Endothelial cell of umbilical vein (primary cell): ENCODE data around the gene PLPPR3. TPM values are rescaled to one million over a fixed set of nuclear protein-coding genes. Genes with fewer than 3 reads are reported as not detected.
A peak's percentile ranks its signal among the peaks of the same experiment; 100 is the strongest.

ENCODE experiments used
- BruUV-seq: library from RNA; stranded (reverse); fragments of 400-500 nt; replicated peaks from 2 replicates; lab custom pipeline; 2021; lab: Mats Ljungman, UMichigan
- CTCF ChIA-PET: fragments of 300-600, 350-600 bp; sonication (Branson Sonifier 250); formaldehyde crosslinking; loops from one replicate; lab custom pipeline; 2021; ENCODE audit warnings: antibody characterized with exemption, inconsistent platforms; lab: Charles Lee
- POLR2A ChIA-PET: fragments of 300-600, 350-600 bp; sonication (Branson Sonifier 250); formaldehyde crosslinking; loops from one replicate; lab custom pipeline; 2021; ENCODE audit warnings: antibody characterized with exemption, inconsistent platforms; lab: Charles Lee
- DNase-seq: peaks from one replicate; pipeline ENCODE4 v3.0.0-alpha.2; 2011; ENCODE audit warnings: low read depth, low spot score
- FAIRE-seq: peaks from 2 replicates; lab custom pipeline; 2011; peaks lifted over from hg19 to GRCh38; lab: Jason Lieb, UNC
- H2AFZ ChIP-seq: 2 replicates; pipeline ENCODE4 v1.6.0; 2012; ENCODE audit warnings: low read depth, low read length, control low read depth, inconsistent platforms
- H3K27ac ChIP-seq: 2 replicates; pipeline ENCODE4 v1.5.1; 2011; ENCODE audit warnings: low read depth, mild to moderate bottlenecking, control low read depth, low read length, moderate library complexity; ENCODE audit not compliant: insufficient read depth
- H3K27me3 ChIP-seq, 2 experiments: 2 replicates each; pipeline versions ENCODE4 v1.6.0 to v1.6.1; 2011; ENCODE audit warnings: low read length in 2 of 2, mixed read lengths in 1 of 2; ENCODE audit not compliant: control insufficient read depth in 2 of 2, insufficient read depth in 2 of 2
- H3K36me3 ChIP-seq, 2 experiments: 2 replicates in 1 of 2; 3 replicates in 1 of 2; pipeline ENCODE4 v1.5.1; 2011; ENCODE audit warnings: low read length in 2 of 2, mild to moderate bottlenecking in 1 of 2, moderate library complexity in 1 of 2; ENCODE audit not compliant: control insufficient read depth in 2 of 2, insufficient read depth in 2 of 2; ENCODE audit errors: extremely low read depth in 1 of 2
- H3K4me1 ChIP-seq: 3 replicates; pipeline ENCODE4 v1.5.1; 2011; ENCODE audit warnings: mild to moderate bottlenecking, low read length; ENCODE audit not compliant: control insufficient read depth, insufficient read depth; ENCODE audit errors: extremely low read depth
- H3K4me2 ChIP-seq: 2 replicates; pipeline ENCODE4 v1.6.1; 2011; ENCODE audit warnings: low read length, control low read depth, mixed read lengths; ENCODE audit not compliant: insufficient read depth
- H3K4me3 ChIP-seq, 3 experiments: fragments of 200-600 bp in 1 of 3; sonication (generic), shearing (Covaris generic) in 1 of 3; replicated peaks in 1 of 3; 2 replicates each; pipeline ENCODE4 v1.5.1; 2011 to 2016; ENCODE audit warnings: control low read depth in 3 of 3, low read length in 3 of 3, mild to moderate bottlenecking in 2 of 3, inconsistent platforms in 1 of 3, low read depth in 1 of 3, moderate library complexity in 1 of 3; ENCODE audit not compliant: insufficient read depth in 1 of 3
- H3K79me2 ChIP-seq: 2 replicates; pipeline ENCODE4 v1.6.0; 2012; ENCODE audit warnings: low read length, inconsistent platforms; ENCODE audit not compliant: control insufficient read depth, insufficient read depth
- H3K9ac ChIP-seq: replicated peaks from 2 replicates; pipeline ENCODE3; 2011; ENCODE audit warnings: low read length, control low read depth; ENCODE audit not compliant: insufficient read depth; ENCODE audit errors: extremely low read depth
- H3K9me1 ChIP-seq: replicated peaks from 3 replicates; pipeline ENCODE4 v1.6.0; 2011; ENCODE audit warnings: mild to moderate bottlenecking, low read length; ENCODE audit not compliant: control insufficient read depth, insufficient read depth; ENCODE audit errors: extremely low read depth
- H3K9me3 ChIP-seq: replicated peaks from 2 replicates; pipeline ENCODE4 v1.5.1; 2012; ENCODE audit warnings: low read length, inconsistent platforms; ENCODE audit not compliant: control insufficient read depth, insufficient read depth
- H4K20me1 ChIP-seq: replicated peaks from 2 replicates; pipeline ENCODE3; 2011; ENCODE audit warnings: mild to moderate bottlenecking, low read length; ENCODE audit not compliant: control insufficient read depth, insufficient read depth; ENCODE audit errors: extremely low read depth
- CTCF ChIP-seq, 2 donors: IDR thresholded peaks; 1 replicate in 1 of 2; 2 replicates in 1 of 2; pipeline ENCODE4 v1.5.1; 2011; ENCODE audit warnings: low read length in 2 of 2, mild to moderate bottlenecking in 2 of 2, moderate library complexity in 2 of 2, control low read depth in 1 of 2, inconsistent platforms in 1 of 2, low read depth in 1 of 2; ENCODE audit not compliant: insufficient read depth in 1 of 2; ENCODE audit errors: extremely low read depth in 1 of 2
- GATA2 ChIP-seq: IDR thresholded peaks from 2 replicates; pipeline ENCODE4 v1.7.0; 2011; ENCODE audit warnings: low read depth, mild to moderate bottlenecking, moderate library complexity, mixed read lengths, low read length; ENCODE audit not compliant: insufficient read length, insufficient read depth
- POLR2AphosphoS5 ChIP-seq: IDR thresholded peaks from 2 replicates; pipeline ENCODE4 v1.6.1; 2012; ENCODE audit warnings: low read depth, mild to moderate bottlenecking, control low read depth, low read length, moderate library complexity; ENCODE audit not compliant: insufficient read depth
- dilution Hi-C: fragments of 300-500 bp; cut with MboI; formaldehyde crosslinking; loops from one replicate; pipeline ENCODE4 v1.15.0; 2019; ENCODE audit warnings: low sequenced_read_pairs; ENCODE audit not compliant: extremely low pct_ligation_motif_present
- intact Hi-C: fragments of 100-400 bp; cut with micrococcal nuclease; formaldehyde crosslinking; loops from one replicate; pipeline ENCODE4 v1.10.0; 2022
- polyA plus RNA-seq, 4 experiments: library from polyadenylated mRNA; depleted of rRNA in 3 of 4; stranded (reverse) in 3 of 4; unstranded in 1 of 4; fragments of >200 nt; gene quantifications; 2 replicates each; pipeline versions ENCODE4 v1.2.1 to v1.2.3, GENCODE V29; 2011 to 2012; ENCODE audit warnings: missing spikeins in 1 of 4
- total RNA-seq: library from RNA; stranded (reverse); gene quantifications from 2 replicates; pipeline ENCODE4 v1.2.3, GENCODE V29; 2021

Gene PLPPR3
- total and polyA plus RNA-seq, 2 donors (not counting 3 experiments of a cell fraction or from before 2014, with no cell fraction given), result 1.1 to 1.2 TPM

- Histone ChIP-seq H3K9ac (peak overlapping the region; percentile 56), H3K9me3 (no peaks in the 10 kb centered on the region), H3K79me2 (peaks cover 77% of the 10 kb centered on the region), H3K27me3 (no peaks in the 10 kb centered on the region), H3K27ac (no peak overlapping the region), H2AFZ (no peak overlapping the region), H3K36me3 (peaks cover 38 to 40% of the 10 kb centered on the region in 2 experiments), H3K4me2 (peak overlapping the region; percentile 86), H3K4me3 (peak overlapping the region in 2 of 3 experiments; percentile 12 to 28), H4K20me1 (no peaks in the 10 kb centered on the region), H3K9me1 (no peaks in the 10 kb centered on the region), H3K4me1 (peaks cover 38% of the 10 kb centered on the region)
- TF ChIP-seq GATA2 (peak; percentile 28), POLR2AphosphoS5 (no peak), CTCF (IDR thresholded peaks at IDR 0.05; ENCODE audit: extremely low read depth in 1 of 2, insufficient read depth in 1 of 2, low read depth in 1 of 2, low read length in 2 of 2) (no peak)
- ChIA-PET POLR2A (interaction anchor here (0.6 kb wide), 1 partner anchor 59 kb away, joined by 3 read pairs; no protein-coding TSS in a partner anchor), CTCF (interaction anchor here (0.8 to 5.5 kb wide), 4 partner anchors 12 to 66 kb away, joined by 3 to 32 read pairs (median 4); no protein-coding TSS in a partner anchor)
- FAIRE-seq, result no peak
- peak; percentile 23 for DNase-seq
- intact Hi-C loops (no loop called here), dilution Hi-C loops (no loop called here)
- BruUV-seq, result no TSS peak
These were observed 21.3 kb downstream of the PLPPR3 start for GRCh38 chr19:800360-801029.
